ENCODE measurements around the gene AQP9. TPM values are rescaled to one million over a fixed set of nuclear protein-coding genes. Genes with fewer than 3 reads are reported as not detected.

The AQP9 gene
- total and polyA plus RNA-seq, 8 donors, result 0.05 to 2.5 (median 0.29) TPM

- FAIRE-seq (no peak), DNase-seq (no peak), ATAC-seq (no peak)
- H3K36me3 ChIP-seq, result no peaks in the 10 kb centered on the region
- WGBS, 2 donors, result 74 to 78% methylated on average over 4 of the region's 4 CpGs
- H3K27ac ChIP-seq, result no peak overlapping the region
- TF ChIP-seq CTCF (IDR thresholded peaks at IDR 0.05), result no peak
- intact Hi-C loops (cut with DNase I), result no loop called here
- no peaks in the 10 kb centered on the region for H3K9me3 ChIP-seq
- no peaks in the 10 kb centered on the region for H3K4me1 ChIP-seq
- H3K27me3 ChIP-seq, result no peaks in the 10 kb centered on the region
- H3K4me3 ChIP-seq, result no peak overlapping the region
Measured at GRCh38 chr15:58148633-58149445, 10.7 kb downstream of the AQP9 start.

GRCh38 chr15:58154769-58155168 is 16.6 kb downstream of the AQP9 start:
- H3K9me3 ChIP-seq, result no peaks in the 10 kb centered on the region
- no peak for DNase-seq
- no peak for FAIRE-seq
- WGBS, 2 donors, result 92 to 95% methylated on average over 2 of the region's 2 CpGs
- H3K4me1 ChIP-seq, result no peaks in the 10 kb centered on the region
- ATAC-seq, result no peak
- no peaks in the 10 kb centered on the region for H3K36me3 ChIP-seq
- TF ChIP-seq CTCF (IDR thresholded peaks at IDR 0.05), result no peak
- intact Hi-C loops (cut with DNase I), result no loop called here
- H3K27ac ChIP-seq, result no peak overlapping the region
- no peak overlapping the region for H3K4me3 ChIP-seq
- no peaks in the 10 kb centered on the region for H3K27me3 ChIP-seq

GRCh38 chr15:58159827-58160386 is 21.7 kb downstream of the AQP9 start:
- TF ChIP-seq CTCF (IDR thresholded peaks at IDR 0.05), result no peak
- DNase-seq, result no peak
- ATAC-seq, result no peak
- Histone ChIP-seq H3K36me3 (no peaks in the 10 kb centered on the region), H3K4me3 (no peak overlapping the region), H3K27ac (no peak overlapping the region), H3K27me3 (no peaks in the 10 kb centered on the region), H3K9me3 (no peaks in the 10 kb centered on the region), H3K4me1 (no peaks in the 10 kb centered on the region)
- FAIRE-seq, result no peak
- intact Hi-C loops (cut with DNase I), result no loop called here
- WGBS, 2 donors, result 77 to 79% methylated on average over 6 of the region's 6 CpGs

GRCh38 chr15:58161436-58161930 is 23.3 kb downstream of the AQP9 start:
- Histone ChIP-seq H3K9me3 (no peaks in the 10 kb centered on the region), H3K36me3 (no peaks in the 10 kb centered on the region), H3K27me3 (no peaks in the 10 kb centered on the region), H3K27ac (no peak overlapping the region), H3K4me3 (no peak overlapping the region), H3K4me1 (no peaks in the 10 kb centered on the region)
- intact Hi-C loops (cut with DNase I), result no loop called here
- TF ChIP-seq CTCF (IDR thresholded peaks at IDR 0.05), result no peak
- ATAC-seq (no peak), FAIRE-seq (no peak), DNase-seq (no peak)
- 51 to 86% methylated on average over 1 of the region's 1 CpG for WGBS, 2 donors

GRCh38 chr15:58163985-58164384 is 25.8 kb downstream of the AQP9 start:
- Histone ChIP-seq H3K4me1 (no peaks in the 10 kb centered on the region), H3K36me3 (no peaks in the 10 kb centered on the region), H3K27me3 (no peaks in the 10 kb centered on the region), H3K9me3 (no peaks in the 10 kb centered on the region), H3K27ac (no peak overlapping the region), H3K4me3 (no peak overlapping the region)
- ATAC-seq (no peak), FAIRE-seq (no peak), DNase-seq (no peak)
- TF ChIP-seq CTCF (IDR thresholded peaks at IDR 0.05), result no peak
- WGBS, 2 donors, result 62 to 63% methylated on average over 4 of the region's 4 CpGs
- intact Hi-C loops (cut with DNase I), result no loop called here

All from pancreas (tissue), 10 donors.